ENCODE results near the gene DDT.

GRCh38 chr22:24007253-24008021 lies 33.2 kb upstream of the DDT start:
- TF ChIP-seq CTCF (IDR thresholded peaks at IDR 0.05 in 2 of 3, conservative IDR thresholded peaks at IDR 0.05 in 1 of 3; ENCODE audit: control insufficient read depth in 2 of 3, extremely low read depth in 1 of 3, insufficient read depth in 1 of 3, low read depth in 3 of 3, low read length in 3 of 3): no peak
- TF ChIP-seq NFIC (IDR thresholded peaks at IDR 0.05; ENCODE audit: low read depth, low read length): no peak
- no peak for TF ChIP-seq POLR2A (IDR thresholded peaks at IDR 0.05; ENCODE audit: low read depth, low read length)
- no peak for TF ChIP-seq MYC (IDR thresholded peaks at IDR 0.05; ENCODE audit: insufficient read depth, insufficient read length, insufficient replicate concordance, low read length, severe bottlenecking)
- TF ChIP-seq NFYB (IDR thresholded peaks at IDR 0.05; ENCODE audit: insufficient read depth, low read depth, low read length): no peak
- TF ChIP-seq ZNF274 (IDR thresholded peaks at IDR 0.05; ENCODE audit: insufficient read depth, insufficient read length): no peak
- no peak for TF ChIP-seq BCL11A (IDR thresholded peaks at IDR 0.05; ENCODE audit: low read depth, low read length)
- TF ChIP-seq POLR2AphosphoS2 (IDR thresholded peaks at IDR 0.05; ENCODE audit: low read depth, low read length): no peak
- TF ChIP-seq EP300 (IDR thresholded peaks at IDR 0.05; ENCODE audit: borderline replicate concordance in 1 of 2, control insufficient read depth in 1 of 2, low read depth in 2 of 2, low read length in 2 of 2): no peak
- TF ChIP-seq SREBF2 (IDR thresholded peaks at IDR 0.05; ENCODE audit: low read length): no peak
- TF ChIP-seq FOXK2 (IDR thresholded peaks at IDR 0.05): no peak

Data from GM12878 (cell line).